Activated CD4-positive, CD25-positive, alpha-beta regulatory T cell treated with anti-CD3 and anti-CD28 coated beads, Interleukin-2, amount 50 U/mL, for 72 hours (primary cell): Measurements from ENCODE around the gene SLC12A6.
"Not testable (repeated sequence)": the region's sequence is repeated elsewhere in the genome, so short reads cannot be mapped to it uniquely, and the experiment has no call there.

Experiments
- DNase-seq: peaks from one replicate; pipeline ENCODE4 v3.0.0; 2021

SLC12A6 gene

GRCh38 chr15:34337557-34338306 lies at the start of gene SLC12A6:
SLC12A6 (minus strand) TSS chr15:34337781; CDS start chr15:34336680, 1,101 bp downstream.
- DNase-seq, result peak; percentile 94

GRCh38 chr15:34381829-34382521 lies 44.4 kb upstream of the SLC12A6 start:
- not testable (repeated sequence) for DNase-seq

DNA sequence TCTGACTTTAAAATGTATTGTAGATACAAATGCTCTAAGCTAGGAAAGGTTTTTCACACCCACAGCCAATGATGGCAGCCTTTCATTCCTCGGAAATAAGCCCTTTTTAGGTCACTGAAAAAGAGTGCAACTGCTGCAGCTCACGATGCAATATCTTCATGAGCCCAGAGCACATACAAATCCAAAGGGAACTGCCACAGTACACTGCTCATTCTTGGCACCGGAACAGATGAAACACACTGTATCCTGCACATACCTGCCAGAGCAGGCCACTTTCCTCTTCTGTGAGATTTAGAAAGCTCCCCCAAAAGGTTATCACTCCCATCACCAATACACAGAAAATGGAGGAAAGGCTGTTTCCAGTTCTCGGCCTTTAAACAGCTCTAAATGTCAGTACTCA lies 42.9 kb upstream of the SLC12A6 start:
- not testable (repeated sequence) for DNase-seq

- DNase-seq, result no peak
Observed at GRCh38 chr15:34376856-34377255, 39.3 kb upstream of the SLC12A6 start.

DNA sequence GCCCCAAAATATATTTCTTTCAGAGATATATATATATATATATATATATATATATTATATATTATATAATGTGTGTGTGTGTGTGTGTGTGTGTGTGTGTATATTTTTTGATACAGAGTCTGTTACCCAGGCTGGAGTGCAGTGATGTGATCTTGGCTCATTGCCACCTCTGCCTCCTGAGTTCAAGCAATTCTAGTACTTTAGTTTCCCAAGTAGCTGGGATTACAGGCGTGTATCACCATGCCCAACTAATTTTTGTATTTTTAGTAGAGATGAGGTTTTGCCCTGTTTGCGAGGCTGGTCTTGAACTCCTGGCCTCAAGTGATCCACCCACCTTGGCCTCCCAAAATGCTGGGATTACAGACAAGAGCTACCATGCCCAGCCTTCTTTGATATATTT lies 38.0 kb upstream of the SLC12A6 start:
- not testable (repeated sequence) for DNase-seq

GRCh38 chr15:34374816-34375215 lies 37.2 kb upstream of the SLC12A6 start:
- DNase-seq, result no peak

- DNase-seq, result no peak
Observed at GRCh38 chr15:34373951-34374350, 36.4 kb upstream of the SLC12A6 start.

GRCh38 chr15:34370643-34371042 lies 33.1 kb upstream of the SLC12A6 start:
- no peak for DNase-seq

GRCh38 chr15:34370129-34370528 lies 32.5 kb upstream of the SLC12A6 start:
- DNase-seq, result no peak

GRCh38 chr15:34367101-34368081 lies 29.8 kb upstream of the SLC12A6 start, which contains the start of gene LPCAT4:
LPCAT4 (minus strand) TSS chr15:34367196; CDS start chr15:34367100, 96 bp downstream.
- peak; percentile 87 for DNase-seq

DNA sequence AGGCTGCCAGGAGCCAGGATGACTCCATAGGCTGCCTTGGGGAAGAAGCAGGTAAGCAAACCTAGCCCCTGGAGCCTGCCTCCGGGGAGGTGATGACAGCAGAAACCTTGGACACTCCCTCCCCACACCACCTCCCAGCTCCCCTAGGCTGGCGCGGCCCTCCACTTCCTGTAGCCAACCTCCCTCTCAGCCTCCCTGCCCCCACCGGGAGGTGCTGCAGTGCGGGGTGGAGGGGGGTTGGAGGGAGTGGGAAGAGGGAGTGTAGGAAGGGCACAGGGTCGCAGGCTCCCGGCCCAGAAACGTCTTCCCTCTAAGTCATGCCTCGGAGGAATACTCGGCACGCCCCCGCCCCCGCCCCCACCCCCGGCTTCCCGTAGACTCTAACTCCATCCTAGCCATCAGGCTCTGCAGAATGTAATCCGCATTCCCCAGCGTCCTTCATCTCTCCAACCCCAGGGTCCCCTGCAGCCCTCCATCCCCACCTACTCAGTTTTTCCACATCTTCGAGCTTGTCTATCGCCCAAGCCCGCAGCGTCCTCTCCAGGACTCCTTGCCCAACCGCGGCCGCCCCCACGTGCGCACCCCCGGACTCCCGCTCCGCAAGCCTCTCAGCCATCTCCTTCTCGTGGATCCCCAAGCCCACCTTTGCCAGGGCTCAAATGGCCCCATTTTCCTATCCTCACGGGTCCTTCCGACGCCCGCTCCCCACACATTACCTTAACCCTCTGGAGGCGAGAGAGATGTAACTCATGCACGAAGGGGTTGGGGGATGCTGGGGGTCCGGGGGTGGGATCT lies 28.9 kb upstream of the SLC12A6 start:
- peak; percentile 54 for DNase-seq

- DNase-seq, result no peak
Observed at GRCh38 chr15:34365836-34366235, 28.3 kb upstream of the SLC12A6 start.

DNA sequence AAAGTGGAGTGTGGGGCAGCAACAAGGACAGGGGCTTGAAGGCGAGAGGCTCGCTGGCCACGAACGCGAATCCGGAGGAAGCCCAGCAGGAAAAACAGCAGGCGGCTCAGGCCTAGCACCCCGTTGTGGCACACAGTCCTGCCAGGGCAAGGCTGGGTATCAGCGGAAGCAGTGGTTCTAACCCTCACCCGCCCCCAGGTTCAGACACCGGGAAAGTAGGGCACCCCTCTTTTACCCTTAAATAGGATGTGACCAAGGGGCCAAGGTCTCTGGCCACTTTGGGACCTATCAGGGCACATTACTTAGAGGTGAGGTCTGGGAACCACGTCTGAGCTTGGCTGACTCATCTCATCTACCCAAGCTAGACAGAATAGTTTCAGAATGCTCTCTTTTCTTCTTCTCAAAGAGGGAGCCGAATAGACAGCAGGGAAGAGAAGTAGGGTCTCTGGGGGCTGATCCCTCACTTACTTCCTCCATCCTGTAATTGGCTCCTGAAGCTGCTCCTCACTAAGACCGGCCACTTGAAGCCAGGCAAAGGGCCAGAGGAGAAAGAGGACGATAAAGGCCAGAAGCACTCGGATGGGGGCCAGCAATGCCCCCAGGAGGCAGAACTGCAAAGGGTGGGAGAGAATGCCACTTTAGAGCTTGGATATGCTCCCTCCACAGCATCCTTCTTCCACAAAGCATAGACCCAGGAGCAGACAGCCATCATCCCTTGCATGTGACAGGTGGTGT lies 27.7 kb upstream of the SLC12A6 start:
- no peak for DNase-seq

- DNase-seq, result no peak
Observed at GRCh38 chr15:34364041-34364440, 26.5 kb upstream of the SLC12A6 start.

DNA sequence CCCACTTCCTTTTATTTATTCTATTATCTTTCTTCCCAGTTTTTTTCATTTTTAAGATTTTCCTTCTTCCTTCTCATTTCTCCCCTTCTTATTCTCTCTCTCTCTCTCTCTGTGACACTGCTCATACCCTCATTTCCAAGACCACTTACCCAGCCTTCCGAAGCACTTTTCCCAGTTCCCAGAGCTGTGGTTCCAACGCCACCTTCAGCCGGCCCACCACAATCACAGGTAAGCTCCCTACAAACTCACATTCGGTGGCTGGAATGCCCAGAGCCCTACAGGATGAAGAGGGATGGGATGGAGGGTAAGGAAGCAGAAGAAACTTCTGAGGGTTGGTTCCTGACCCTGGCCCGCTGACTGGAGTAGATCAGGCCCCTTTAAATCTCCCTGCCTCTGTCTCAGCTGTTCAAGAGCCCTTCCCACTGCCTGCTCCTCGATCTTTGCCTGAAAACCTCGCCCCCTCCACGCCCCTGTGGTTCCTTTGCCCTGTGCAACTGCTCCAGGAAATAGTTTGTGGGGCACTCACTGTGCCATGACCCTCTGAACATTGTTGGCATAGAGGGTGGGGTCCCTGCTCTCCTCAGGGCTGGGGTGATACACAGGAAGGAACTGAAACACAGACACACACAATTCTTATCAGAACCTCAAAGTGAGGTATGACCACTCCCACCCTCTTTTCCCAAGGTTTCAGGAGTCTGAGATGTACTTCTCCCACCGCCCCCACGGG lies 24.6 kb upstream of the SLC12A6 start:
- no peak for DNase-seq

DNA sequence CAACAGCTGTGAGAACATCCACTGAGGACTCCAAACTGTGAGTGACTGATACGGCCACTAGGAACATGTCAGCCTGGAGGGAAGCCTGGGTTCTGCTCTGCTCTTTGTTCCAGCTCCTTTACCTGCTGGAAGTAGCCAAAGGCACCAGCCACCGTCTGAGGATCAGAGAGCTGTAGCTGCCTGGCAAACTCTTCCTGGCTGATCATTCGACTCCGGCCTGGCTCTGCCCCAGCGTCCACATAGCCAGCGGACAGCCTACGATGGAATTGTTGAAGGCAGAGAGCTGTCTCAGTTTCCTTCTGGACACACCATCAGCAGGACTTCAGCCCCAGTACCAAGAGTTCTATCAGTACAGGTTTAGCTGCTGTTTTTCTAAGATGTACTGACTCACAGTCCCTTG lies 23.7 kb upstream of the SLC12A6 start:
- no peak for DNase-seq

DNA sequence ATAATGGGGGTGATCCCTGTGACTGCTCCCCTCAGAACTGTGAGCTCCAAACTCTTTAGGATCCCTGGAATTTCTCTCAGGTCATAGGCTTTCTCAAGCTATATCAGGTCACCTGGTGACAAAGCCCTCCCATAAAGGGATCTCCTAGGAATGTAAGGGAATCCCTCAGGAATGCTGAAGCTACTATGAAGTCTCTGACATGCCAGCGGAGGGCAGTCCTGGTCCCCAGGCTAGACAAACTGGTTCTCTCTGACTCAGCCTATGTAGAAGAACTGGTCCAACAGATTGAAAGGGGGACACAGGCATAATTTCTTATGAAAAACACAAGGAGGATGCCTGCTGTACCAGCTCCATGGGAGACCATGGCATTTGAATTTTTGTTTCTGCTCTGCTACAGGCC lies 22.7 kb upstream of the SLC12A6 start:
- no peak for DNase-seq

GRCh38 chr15:34359416-34359815 lies 21.8 kb upstream of the SLC12A6 start:
- DNase-seq, result no peak

GRCh38 chr15:34358948-34359347 lies 21.4 kb upstream of the SLC12A6 start:
- no peak for DNase-seq

DNA sequence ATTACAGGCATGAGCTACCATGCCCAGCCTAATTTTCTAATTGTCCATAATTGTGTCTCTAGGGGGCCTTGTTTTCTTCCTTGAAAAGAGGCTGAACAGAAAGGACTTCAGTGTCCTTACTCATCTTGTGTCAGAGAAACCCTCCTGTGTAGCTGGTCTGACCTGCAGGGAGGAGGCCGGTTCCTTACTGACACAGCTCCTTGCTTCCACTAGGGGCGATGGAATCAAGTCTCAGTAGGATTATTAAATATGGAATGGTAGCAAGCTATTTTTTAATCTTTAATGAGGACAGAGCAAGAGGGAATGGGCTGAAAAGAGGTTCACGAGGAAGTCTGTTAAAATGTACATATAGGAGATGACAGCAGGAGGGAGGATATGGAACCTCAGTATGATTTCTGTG lies 20.8 kb upstream of the SLC12A6 start:
- no peak for DNase-seq

GRCh38 chr15:34357653-34358052 lies 20.1 kb upstream of the SLC12A6 start:
- no peak for DNase-seq
